Colon (tissue), 2 donors: ENCODE measurements around the gene HADHB.
"Not testable (repeated sequence)": the region's sequence is repeated elsewhere in the genome, so short reads cannot be mapped to it uniquely, and the experiment has no call there.

Experiments
- FAIRE-seq: peaks from 2 replicates; lab custom pipeline; 2012; peaks lifted over from hg19 to GRCh38; lab: Jason Lieb, UNC
- donor health status: control.
- donor health status: control.

HADHB gene

GRCh38 chr2:26298286-26298637, 53.5 kb downstream of the HADHB start:
- FAIRE-seq: no peak

DNA sequence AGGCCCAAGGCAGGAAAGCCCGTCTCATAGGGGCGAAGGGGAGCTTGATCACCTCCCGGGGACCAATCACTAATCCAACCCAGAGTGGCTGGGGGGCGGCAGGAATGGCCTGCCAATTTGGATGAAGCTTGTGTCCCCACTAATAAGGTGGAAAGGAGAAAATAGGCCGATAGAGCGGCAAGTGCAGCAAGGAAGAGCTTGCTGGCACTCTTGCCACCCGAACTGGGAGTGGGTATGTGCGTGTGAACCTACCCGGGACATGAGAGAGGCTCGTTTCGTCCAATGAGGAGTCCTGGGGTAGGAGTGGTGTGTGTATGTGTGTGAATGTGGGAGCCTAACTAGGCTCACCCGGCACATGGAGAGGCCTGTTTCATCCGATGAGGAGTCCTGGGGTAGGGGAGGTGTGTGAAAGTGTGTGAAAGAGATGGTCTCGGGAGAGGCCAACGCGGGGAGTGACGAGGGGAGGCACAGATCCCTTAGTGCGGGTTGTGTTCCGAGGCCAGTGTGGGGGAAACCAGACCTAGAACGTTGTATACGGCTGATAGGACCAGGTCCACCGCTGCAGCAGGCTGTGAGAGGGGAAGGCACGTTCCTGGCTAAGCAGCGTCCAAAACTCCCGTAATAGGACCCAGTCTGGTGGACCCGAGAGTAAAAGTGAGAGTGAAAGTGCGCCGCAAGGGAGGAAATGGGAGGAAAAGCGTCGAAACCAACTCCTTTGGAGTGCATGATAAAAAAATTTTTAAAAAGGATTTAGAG, 54.1 kb downstream of the HADHB start:
- no peak for FAIRE-seq

GRCh38 chr2:26299471-26300101, 54.8 kb downstream of the HADHB start:
- no peak for FAIRE-seq

- no peak for FAIRE-seq
Measured at GRCh38 chr2:26300234-26300925, 55.6 kb downstream of the HADHB start.

DNA sequence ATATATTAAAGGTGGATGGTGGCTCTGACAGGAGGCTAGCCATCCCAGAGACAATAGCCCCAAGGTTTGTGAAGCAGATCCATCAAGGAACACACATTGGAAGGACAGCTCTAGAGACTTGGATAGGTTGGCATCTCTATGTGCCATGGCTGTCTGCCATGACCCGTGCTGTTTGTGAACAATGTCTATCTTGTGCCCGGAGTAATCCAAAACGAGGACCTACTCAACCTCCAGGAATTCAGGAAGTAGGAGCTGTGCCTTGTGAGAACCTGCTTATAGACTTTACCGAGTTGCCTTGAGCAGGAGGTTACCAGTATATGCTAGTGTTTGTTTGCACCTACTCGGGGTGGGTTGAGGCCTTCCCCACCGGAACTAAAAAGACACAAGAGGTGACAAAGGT, 58.1 kb downstream of the HADHB start:
- no peak for FAIRE-seq

GRCh38 chr2:26305094-26305493, 60.4 kb downstream of the HADHB start:
- FAIRE-seq: not testable (repeated sequence)

- no peak for FAIRE-seq
Measured at GRCh38 chr2:26305540-26305939, 60.8 kb downstream of the HADHB start.

DNA sequence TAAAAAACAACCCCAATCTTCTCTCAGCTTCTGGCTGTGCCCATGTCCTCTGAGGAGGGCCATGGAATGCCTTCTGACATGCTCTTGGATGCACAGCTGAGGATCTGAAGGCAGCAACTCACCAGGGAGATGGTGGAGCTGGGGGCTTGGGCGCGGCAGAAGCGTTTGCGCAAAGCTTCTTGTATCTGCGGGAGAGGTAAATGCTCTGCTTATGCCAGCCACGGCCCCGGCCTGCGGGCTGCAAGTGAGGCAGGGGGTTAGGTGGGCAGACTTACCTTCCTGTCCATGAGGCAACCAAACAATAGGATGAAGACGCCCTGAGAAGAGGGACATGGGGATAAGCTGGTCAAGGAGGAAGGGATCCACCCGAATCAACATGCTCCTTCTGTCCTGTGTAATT, 65.2 kb downstream of the HADHB start:
- no peak for FAIRE-seq

DNA sequence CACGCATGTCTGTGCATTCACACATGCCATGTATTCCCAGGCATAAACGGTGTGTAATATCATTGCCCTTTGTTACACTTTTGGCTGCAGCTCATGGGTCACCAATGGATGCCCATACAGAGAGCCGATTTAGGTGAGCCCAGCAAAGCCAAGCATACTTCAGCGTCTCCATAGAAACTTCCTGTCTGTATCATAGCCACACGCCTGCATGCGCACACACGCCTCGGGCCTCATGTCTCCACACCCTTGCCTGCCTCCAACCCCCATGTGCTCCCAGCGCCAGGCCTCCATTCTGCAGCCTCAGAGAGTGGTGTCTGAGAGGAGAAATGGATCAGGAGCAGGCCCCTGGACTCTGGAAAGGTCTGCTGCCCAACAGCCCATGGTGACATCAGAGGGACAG, 67.7 kb downstream of the HADHB start:
- no peak for FAIRE-seq

GRCh38 chr2:26313446-26313845, 68.7 kb downstream of the HADHB start:
- FAIRE-seq: no peak

- FAIRE-seq: no peak
Measured at GRCh38 chr2:26314243-26314642, 69.5 kb downstream of the HADHB start.

DNA sequence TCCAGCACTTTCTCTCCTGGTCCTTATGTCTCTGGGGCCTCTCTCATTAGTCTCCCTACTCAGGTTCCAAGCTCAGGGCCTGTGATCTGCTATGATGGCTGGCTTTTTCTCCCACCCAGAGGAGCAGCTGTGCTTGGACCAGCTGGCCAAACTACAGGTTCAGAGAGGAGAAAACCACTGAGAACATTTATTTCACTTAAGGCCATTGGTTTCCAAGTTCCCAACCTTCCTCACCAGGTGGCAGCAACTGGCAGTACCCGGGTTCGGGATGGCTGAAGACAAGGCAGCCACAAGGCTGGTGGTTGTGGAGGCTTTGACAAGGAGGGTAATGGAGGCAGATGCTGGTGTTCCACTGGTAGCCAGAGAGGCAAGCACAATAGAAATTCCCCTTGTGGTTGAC, 71.3 kb downstream of the HADHB start:
- FAIRE-seq: no peak

DNA sequence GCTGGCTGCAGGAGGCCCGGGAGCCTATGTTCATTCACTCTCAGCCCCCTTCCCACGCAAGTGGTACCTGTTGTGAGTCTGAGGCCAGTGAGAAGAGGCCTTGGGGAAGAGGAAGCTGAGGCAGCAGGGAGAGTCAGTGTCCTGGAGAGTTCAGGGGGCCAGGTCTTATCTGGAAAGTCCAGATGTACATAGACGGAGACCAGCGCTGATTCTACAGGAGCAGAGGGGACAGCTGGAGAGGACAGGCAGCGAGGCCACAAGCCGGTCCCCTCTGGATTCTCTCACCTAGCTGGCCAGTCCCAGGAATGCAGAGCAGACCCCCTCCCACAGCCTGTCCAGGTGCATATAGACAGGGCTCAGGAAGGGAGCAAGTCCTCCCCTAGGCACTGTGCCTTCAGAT, 72.1 kb downstream of the HADHB start:
- FAIRE-seq: no peak

GRCh38 chr2:26317377-26318105, 72.8 kb downstream of the HADHB start:
- no peak for FAIRE-seq

- FAIRE-seq: no peak
Measured at GRCh38 chr2:26318950-26319349, 74.2 kb downstream of the HADHB start.

DNA sequence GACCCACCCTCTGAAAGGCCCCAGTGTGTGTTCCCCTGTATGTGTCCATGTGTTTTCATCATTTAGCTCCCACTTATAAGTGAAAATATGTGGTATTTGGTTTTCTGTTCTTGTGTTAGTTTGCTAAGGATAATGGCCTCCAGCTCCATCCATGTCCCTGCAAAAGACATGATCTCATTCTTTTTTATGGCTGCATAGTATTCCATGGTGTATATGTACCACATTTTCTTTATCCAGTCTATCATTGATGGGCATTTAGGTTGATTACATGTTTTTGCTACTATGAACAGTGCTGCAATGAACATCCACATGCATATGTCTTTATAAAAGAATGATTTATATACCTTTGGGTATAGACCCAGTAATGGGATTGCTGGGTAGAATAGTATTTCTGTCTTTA, 79.7 kb downstream of the HADHB start:
- FAIRE-seq: not testable (repeated sequence)

DNA sequence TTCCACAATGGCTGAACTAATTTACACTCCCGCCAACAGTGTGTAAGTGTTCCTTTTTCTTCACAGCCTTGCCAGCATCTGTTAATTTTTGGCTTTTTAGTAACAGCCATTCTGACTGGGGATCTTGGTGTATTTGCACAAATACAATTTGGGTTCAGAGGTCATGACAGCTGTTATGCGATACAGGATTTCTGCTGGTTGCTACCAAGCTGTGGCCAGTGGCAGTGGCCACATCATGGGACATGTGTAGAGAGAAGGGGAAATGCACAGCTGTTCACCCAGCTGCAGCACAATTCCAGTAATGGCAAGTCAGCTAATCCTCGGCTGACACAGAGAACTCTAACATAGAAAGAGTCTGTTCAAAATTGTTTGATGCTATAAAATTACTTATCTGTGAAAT, 80.2 kb downstream of the HADHB start:
- no peak for FAIRE-seq

- no peak for FAIRE-seq
Measured at GRCh38 chr2:26325851-26326250, 81.1 kb downstream of the HADHB start.

DNA sequence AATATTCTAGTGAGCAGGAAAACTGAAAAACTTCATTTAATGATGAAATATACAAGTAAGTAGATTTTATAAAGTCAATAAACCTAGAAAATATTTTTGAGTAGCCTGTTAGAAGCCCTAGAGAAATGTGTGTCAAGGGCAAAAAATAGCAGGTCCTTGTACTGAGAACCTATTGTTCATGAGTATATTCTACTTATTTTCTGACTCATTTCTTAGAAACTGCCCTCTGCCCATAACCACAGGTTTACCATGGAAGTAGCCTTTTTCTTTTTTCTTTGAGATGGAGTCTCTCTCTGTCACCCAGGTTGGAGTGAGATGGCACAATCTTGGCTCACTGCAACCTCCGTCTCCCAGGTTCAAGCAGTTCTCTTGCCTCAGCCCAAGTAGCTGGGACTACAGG, 81.8 kb downstream of the HADHB start:
- no peak for FAIRE-seq

DNA sequence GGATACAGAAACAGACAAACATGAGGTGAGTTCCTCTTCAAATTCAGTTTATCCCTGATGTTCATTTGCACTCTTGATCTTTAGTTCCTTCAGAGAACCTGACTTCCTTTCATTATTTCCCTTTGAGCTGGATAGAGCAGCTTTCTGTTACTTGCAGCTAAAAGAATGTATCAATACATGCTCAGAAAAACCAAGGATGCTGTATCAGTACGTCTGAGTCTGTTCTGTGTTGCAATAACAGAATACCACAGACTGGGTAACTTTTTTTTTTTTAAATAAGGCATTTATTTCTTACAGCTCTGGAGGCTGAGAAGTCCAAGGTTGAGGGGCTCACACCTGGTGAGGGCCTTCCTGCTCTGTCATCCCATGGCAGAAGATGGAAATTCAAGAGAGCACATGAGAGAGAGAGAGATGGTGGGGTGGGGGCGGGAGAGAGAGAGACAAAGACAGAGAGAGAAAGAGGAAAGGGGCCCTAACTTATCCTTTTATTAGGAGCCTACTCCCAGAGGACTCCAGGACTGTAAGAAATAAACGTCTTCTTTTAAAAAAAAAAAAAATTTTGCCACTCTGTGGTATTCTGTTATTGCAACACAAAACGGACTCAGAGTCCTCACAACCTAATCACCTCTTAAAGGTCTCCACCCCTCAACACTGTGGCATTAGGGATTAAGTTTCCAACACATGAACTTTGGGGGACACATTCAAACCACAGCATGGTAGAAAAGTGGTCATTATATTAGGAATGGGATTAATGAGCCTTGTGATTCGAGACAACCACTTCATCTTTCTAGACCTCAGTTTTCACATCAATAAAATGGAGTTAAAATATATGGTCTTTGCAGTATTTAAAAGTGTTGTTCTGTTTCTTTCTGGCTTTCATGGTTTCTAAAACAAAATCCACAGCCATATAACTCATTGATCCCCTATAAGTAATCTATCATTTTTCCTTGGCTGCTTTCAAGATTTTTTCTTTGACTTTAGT, 82.8 kb downstream of the HADHB start:
- FAIRE-seq: no peak

GRCh38 chr2:26329083-26329482, 84.3 kb downstream of the HADHB start:
- FAIRE-seq: not testable (repeated sequence)
